Mesothelial cell of epicardium (in vitro differentiated cells): Measurements from ENCODE around the gene ABCA3. TPM values are rescaled to one million over a fixed set of nuclear protein-coding genes. Genes with fewer than 3 reads are reported as not detected.

ENCODE experiments used
- DNase-seq, 2 experiments: peaks; one replicate each; pipeline ENCODE4 v3.0.0; 2021; ENCODE audit warnings: low spot score in 2 of 2; ENCODE audit not compliant: unreplicated experiment in 2 of 2
- H3K27ac Mint-ChIP-seq: 2 replicates; pipeline ENCODE4 v1.8.0; 2021; ENCODE audit warnings: mixed read lengths
- H3K27me3 Mint-ChIP-seq: 2 replicates; pipeline ENCODE4 v1.8.0; 2021; ENCODE audit warnings: low read depth, mixed read lengths
- H3K36me3 Mint-ChIP-seq: 2 replicates; pipeline ENCODE4 v1.8.0; 2021; ENCODE audit warnings: mixed read lengths
- H3K4me1 Mint-ChIP-seq: 2 replicates; pipeline ENCODE4 v1.8.0; 2021; ENCODE audit warnings: mixed read lengths
- H3K4me3 Mint-ChIP-seq: 2 replicates; pipeline ENCODE4 v1.8.0; 2021; ENCODE audit warnings: mild to moderate bottlenecking, moderate library complexity, mixed read lengths
- H3K9me3 Mint-ChIP-seq: 2 replicates; pipeline ENCODE4 v1.8.0; 2021; ENCODE audit warnings: mixed read lengths
- total RNA-seq: library from RNA; stranded (reverse); gene quantifications from 3 replicates; pipeline ENCODE4 v1.2.1, GENCODE V29; 2021
- TF ChIP-seq, protein P1 (sequence below): fragments of 200-600 bp; sonication (generic); IDR thresholded peaks from one replicate; pipeline ENCODE4 v1.5.0; 2021; ENCODE audit warnings: antibody characterized with exemption; ENCODE audit not compliant: unreplicated experiment

Gene ABCA3
- total RNA-seq, 1 donor from 2014 or later = 3.5 TPM

DNA sequence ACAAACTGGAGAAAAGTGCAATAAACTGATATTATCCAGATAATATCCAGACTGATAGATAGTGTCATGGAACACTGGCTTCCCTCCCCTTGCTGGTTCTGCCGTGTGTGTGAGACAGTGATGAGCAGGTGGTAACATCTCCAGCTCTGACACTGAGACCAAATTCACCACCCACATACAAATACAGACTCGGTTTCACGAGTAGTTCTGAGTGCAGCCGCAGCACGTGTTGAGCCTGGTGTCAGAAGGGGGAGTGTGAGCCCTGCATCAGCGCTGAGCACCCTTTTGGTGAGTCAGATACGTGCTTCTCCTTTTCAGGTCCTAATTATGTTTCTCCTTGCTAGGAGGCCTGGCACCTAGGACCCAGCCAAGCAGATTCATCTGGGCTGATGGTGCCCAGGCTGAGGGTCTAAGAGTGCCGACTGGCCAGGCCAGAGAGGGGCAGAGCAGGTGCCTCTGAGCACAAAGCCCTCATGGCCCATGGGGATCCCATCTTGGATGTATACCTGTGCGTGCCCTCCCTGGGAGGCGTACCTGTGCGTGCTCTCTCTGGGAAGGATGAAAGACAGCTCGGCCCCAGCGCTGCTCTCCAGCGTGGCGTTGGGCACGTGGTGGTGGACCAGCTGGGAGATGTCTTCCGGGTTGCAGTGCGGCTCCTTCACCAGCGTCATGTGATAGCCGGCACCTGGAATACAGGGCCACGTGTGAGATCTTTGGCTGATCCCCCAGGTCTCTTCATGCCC is 45.3 kb downstream of the ABCA3 start:
- Mint-ChIP-seq H3K27ac (no peak overlapping the region), H3K4me1 (no peaks in the 10 kb centered on the region), H3K36me3 (no peaks in the 10 kb centered on the region), H3K27me3 (peaks cover 8% of the 10 kb centered on the region), H3K9me3 (no peaks in the 10 kb centered on the region), H3K4me3 (no peak overlapping the region)
- TF ChIP-seq, protein P1, sequence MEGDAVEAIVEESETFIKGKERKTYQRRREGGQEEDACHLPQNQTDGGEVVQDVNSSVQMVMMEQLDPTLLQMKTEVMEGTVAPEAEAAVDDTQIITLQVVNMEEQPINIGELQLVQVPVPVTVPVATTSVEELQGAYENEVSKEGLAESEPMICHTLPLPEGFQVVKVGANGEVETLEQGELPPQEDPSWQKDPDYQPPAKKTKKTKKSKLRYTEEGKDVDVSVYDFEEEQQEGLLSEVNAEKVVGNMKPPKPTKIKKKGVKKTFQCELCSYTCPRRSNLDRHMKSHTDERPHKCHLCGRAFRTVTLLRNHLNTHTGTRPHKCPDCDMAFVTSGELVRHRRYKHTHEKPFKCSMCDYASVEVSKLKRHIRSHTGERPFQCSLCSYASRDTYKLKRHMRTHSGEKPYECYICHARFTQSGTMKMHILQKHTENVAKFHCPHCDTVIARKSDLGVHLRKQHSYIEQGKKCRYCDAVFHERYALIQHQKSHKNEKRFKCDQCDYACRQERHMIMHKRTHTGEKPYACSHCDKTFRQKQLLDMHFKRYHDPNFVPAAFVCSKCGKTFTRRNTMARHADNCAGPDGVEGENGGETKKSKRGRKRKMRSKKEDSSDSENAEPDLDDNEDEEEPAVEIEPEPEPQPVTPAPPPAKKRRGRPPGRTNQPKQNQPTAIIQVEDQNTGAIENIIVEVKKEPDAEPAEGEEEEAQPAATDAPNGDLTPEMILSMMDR = no peak
- DNase-seq = no peak

DNA sequence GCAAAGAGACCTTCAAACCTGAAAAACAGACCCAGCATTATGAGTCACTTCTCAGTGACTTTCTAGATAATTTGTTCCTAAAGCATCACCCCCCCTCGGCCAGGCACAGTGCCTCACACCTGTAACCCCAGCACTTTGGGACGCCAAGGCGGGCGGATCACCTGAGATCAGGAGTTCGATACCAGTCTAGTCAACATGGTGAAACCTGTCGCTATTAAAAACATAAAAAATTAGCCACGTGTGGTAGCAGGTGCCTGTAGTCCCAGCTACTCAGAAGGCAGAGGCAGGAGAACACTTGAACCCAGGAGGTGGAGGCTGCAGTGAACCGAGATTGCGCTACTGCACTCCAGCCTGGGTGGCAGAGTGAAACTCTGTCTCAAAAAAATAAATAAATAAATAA is 48.3 kb downstream of the ABCA3 start:
- no peaks in the 10 kb centered on the region for H3K9me3 Mint-ChIP-seq
- H3K27me3 Mint-ChIP-seq = peaks cover 4% of the 10 kb centered on the region
- no peak for DNase-seq
- H3K4me1 Mint-ChIP-seq = no peaks in the 10 kb centered on the region
- no peak overlapping the region for H3K4me3 Mint-ChIP-seq
- no peak overlapping the region for H3K27ac Mint-ChIP-seq
- H3K36me3 Mint-ChIP-seq = no peaks in the 10 kb centered on the region
- TF ChIP-seq, protein P1 = no peak

DNA sequence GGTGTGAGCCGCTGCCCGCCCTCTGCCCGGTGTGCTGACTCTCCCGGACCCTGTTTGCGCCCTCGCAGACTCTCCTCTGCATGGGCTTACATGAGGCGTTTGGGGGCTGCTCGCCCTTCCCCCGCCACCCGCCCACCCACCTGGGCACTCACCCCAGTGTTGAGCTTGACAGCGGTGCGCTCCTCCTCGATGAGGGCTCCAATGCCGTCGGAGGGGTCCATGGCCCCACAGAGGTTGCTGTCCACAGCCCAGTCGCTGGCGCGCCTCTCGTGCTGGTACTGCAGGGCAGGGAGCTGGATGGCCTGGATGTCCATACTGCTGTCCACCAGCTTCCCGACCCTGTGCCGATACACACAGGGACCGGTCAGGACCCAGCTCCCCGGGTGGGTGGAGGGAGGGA is 51.2 kb downstream of the ABCA3 start:
- Mint-ChIP-seq H3K27ac (no peak overlapping the region), H3K9me3 (no peaks in the 10 kb centered on the region), H3K4me3 (no peak overlapping the region), H3K4me1 (no peaks in the 10 kb centered on the region), H3K36me3 (no peaks in the 10 kb centered on the region), H3K27me3 (peaks cover 3% of the 10 kb centered on the region)
- TF ChIP-seq, protein P1 = no peak
- DNase-seq = no peak

DNA sequence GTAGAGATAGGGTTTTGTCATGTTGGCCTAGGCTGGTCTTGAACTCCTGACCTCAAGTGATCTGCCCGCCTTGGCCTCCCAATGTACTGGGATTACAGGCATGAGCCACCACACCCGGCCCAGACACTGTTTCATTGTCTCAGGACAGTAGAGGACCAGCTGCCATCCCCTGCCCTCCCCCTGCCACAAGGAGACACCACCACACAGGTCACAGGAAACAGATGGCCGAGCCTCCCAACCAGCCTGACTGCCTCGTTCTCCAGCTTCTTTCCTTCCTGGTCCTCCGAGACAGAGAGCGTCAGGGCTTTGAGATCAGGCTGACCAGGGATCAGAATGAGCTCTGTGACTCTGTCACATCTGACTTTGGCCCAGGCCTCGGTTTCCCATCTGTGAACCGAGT is 51.8 kb downstream of the ABCA3 start:
- H3K9me3 Mint-ChIP-seq = no peaks in the 10 kb centered on the region
- DNase-seq = no peak
- H3K27me3 Mint-ChIP-seq = peaks cover 4% of the 10 kb centered on the region
- no peaks in the 10 kb centered on the region for H3K36me3 Mint-ChIP-seq
- H3K27ac Mint-ChIP-seq = no peak overlapping the region
- H3K4me3 Mint-ChIP-seq = no peak overlapping the region
- TF ChIP-seq, protein P1 = no peak
- no peaks in the 10 kb centered on the region for H3K4me1 Mint-ChIP-seq

DNA sequence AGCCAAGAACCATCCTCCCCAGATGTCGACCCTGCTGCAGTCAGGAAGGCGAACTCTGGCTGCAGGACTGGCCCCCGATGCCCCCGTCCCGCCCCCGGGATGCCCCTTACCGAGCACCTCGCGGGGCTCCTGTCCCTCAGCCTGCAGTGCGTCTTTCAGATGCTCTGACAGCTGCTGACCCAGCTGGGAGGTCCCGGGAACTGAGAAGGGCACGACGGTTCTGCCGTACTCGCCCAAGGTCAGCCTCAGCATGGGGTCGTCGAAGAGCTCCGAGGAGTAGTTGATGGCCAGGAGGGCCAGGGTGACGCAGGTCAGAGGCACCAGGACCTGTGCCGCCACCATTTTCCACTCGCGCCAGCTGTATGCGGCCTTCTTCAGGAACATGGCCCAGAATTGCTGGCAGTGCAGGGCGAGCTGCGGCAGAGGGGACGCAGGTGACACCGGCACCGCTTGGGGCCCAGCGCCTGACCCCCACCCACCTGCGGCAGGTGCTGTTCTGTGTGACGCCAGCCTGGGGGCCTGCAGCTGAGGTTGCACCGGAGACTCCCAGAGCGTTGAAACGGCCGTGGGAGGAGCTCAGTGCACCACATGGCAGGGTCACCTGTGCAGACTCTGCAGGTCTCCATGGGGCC is 52.5 kb downstream of the ABCA3 start:
- DNase-seq = no peak
- Mint-ChIP-seq H3K36me3 (no peaks in the 10 kb centered on the region), H3K4me1 (no peaks in the 10 kb centered on the region), H3K27me3 (peaks cover 6% of the 10 kb centered on the region), H3K4me3 (no peak overlapping the region), H3K9me3 (no peaks in the 10 kb centered on the region), H3K27ac (no peak overlapping the region)
- TF ChIP-seq, protein P1 = no peak
